ENCODE results near the gene MAP2K5.
A peak's percentile ranks its signal among the peaks of the same experiment; 100 is the strongest.

The MAP2K5 gene

DNA sequence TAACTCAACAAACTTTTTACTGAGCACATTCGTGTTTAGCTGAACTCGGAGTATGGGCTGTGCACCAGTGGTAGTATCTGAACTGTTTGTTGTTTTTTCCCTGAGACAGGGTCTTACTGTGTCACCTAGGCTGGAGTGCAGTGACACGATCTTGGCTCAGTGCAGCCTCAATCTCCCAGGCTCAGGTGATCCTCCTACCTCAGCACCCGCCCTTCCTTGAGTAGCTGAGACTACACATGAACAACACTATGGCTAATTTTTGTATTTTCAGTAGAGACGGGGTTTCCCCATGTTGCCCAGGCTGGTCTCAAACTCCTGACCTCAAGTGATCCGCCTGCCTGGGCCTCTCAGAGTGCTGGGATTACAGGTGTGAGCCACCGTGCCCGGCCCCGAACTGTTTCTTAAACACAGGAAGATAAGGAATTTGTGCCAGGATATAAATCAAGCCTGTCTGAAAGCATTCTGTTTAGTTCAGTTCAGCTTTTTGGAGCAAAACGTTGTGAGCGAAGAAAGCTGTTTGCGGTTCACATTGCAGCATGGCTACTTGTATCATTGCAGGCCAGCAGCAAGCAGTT lies 242.4 kb downstream of the MAP2K5 start:
- Mint-ChIP-seq H3K36me3 (no peaks in the 10 kb centered on the region), H3K9me3 (no peaks in the 10 kb centered on the region), H3K4me3 (no peak overlapping the region), H3K4me1 (peaks cover 12% of the 10 kb centered on the region), H3K27ac (peak overlapping the region; percentile 1)
- ATAC-seq (no peak), DNase-seq (ENCODE audit: low spot score in 2 of 2) (no peak)

DNA sequence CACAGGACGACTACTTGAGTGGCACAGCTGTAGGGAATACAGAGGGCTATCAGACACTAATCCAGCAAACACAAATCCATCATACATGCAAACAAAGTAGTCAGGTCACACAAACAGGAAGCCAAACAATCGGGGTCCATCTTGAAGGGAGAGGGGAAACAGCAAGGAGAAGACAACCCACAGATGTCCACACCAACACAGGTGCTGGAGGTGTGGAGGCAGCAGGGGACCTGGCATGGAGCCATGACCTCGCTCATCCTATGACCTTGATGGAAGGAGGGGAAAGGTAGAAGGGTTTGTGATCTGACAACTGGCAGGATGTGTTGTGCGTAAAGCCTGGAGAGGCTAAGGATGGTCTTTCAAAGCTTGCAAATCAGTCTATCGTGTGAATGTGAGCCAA lies 242.9 kb downstream of the MAP2K5 start:
- no peak for ATAC-seq
- H3K27ac Mint-ChIP-seq: peak overlapping the region; percentile 1
- DNase-seq (ENCODE audit: low spot score in 2 of 2): no peak
- peaks cover 12% of the 10 kb centered on the region for H3K4me1 Mint-ChIP-seq
- no peak overlapping the region for H3K4me3 Mint-ChIP-seq
- no peaks in the 10 kb centered on the region for H3K9me3 Mint-ChIP-seq
- no peaks in the 10 kb centered on the region for H3K36me3 Mint-ChIP-seq

DNA sequence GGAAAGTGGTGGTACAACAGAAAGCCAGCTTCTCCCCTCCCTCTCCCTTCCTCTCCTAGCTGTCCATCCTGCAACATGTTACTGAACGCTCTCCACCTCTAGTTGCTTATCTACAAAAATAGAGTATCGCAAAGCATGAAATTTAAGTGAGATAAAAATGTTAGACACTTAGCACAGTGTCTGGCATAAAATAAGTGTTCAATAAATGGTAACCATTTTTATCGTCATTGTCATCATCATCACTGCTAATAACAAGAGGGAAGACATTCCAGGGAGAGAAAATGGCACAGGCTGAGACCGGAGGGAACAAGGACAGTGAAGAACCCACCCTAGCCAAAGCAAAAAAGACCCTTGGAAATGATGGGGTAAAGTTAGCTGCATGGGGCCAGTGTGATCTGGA lies 244.1 kb downstream of the MAP2K5 start:
- Mint-ChIP-seq H3K36me3 (no peaks in the 10 kb centered on the region), H3K27ac (no peak overlapping the region), H3K4me1 (peaks cover 12% of the 10 kb centered on the region), H3K9me3 (no peaks in the 10 kb centered on the region), H3K4me3 (no peak overlapping the region)
- DNase-seq (ENCODE audit: low spot score in 2 of 2): no peak
- no peak for ATAC-seq

GRCh38 chr15:67788986-67789385 lies 246.5 kb downstream of the MAP2K5 start:
- Mint-ChIP-seq H3K4me3 (no peak overlapping the region), H3K36me3 (no peaks in the 10 kb centered on the region), H3K9me3 (no peaks in the 10 kb centered on the region), H3K4me1 (peaks cover 6% of the 10 kb centered on the region), H3K27ac (no peak overlapping the region)
- no peak for ATAC-seq
- DNase-seq (ENCODE audit: low spot score in 2 of 2): no peak

DNA sequence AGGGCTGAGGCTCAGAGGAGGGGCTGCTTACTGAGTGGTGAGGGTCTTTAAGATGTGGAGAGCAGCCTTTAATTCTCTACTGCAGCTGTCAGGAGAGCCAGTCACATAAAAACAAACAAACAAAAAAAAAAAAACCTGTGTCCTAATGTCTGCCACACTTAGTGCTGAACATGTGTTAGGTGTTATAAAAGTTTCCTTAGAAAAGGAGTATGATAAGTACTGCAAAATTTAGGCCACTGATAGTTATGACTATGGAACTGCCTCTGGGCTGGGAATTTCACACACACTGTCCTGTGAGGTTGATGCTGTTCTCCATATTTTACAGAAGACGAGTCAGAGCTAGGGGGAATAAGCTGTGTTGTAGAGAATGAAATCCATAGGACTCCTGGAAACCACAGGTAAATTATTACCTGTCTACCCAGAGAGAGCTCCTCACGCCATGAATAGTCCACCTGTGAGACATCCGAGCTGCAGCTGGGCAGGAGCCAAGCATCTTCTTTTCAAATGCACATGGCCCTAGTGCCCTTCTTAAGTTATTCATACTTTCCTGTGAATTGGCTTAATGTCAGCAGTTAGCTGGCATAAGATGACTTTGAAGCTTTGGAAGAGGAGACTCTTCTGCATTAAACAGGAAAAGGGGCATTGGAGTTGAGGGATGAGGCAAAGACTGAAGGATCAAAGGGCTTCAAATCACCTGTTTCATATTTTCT lies 248.3 kb downstream of the MAP2K5 start:
- Mint-ChIP-seq H3K9me3 (no peaks in the 10 kb centered on the region), H3K27ac (no peak overlapping the region), H3K4me1 (no peaks in the 10 kb centered on the region), H3K4me3 (no peak overlapping the region), H3K36me3 (no peaks in the 10 kb centered on the region)
- DNase-seq (ENCODE audit: low spot score in 2 of 2): no peak
- no peak for ATAC-seq

DNA sequence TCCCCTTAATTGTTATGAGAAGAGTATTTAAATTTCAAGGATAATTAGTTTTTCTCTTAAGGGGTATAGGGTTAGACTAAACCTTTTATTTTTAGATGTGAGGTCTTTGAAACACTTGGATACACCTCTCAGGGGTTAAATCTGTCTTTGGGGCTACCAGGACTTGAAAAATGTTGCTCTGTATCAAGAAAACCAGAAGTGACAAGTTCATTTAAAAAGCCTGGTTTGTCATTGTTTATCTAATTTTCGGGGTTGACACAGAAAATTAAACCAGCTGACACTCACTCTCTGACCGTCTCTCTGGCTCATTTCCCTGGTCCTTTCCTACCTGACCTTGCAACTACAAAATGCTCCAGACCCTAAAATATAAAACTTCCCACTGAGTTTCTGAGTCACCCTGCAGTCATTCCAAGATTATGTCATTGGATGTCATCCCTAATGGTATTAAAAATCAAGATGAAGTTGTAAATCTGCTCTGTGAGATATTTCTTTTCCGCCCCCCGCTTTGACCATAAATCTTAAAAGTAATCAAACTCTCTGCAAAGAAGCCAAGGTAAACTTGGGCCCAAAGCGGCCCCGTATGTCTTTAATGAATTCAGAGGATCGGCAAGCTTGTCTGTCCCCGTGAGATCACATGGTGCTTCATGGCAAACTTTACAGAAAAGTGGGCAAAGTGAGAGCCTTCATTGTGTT lies 249.9 kb downstream of the MAP2K5 start:
- DNase-seq (ENCODE audit: low spot score in 2 of 2) (no peak), ATAC-seq (no peak)
- no peaks in the 10 kb centered on the region for H3K9me3 Mint-ChIP-seq
- no peak overlapping the region for H3K27ac Mint-ChIP-seq
- H3K4me1 Mint-ChIP-seq: no peaks in the 10 kb centered on the region
- H3K36me3 Mint-ChIP-seq: no peaks in the 10 kb centered on the region
- H3K4me3 Mint-ChIP-seq: no peak overlapping the region

- H3K27ac Mint-ChIP-seq: no peak overlapping the region
- no peak overlapping the region for H3K4me3 Mint-ChIP-seq
- no peaks in the 10 kb centered on the region for H3K36me3 Mint-ChIP-seq
- H3K9me3 Mint-ChIP-seq: no peaks in the 10 kb centered on the region
- ATAC-seq: peak; percentile 57
- no peak for DNase-seq (ENCODE audit: low spot score in 2 of 2)
- H3K4me1 Mint-ChIP-seq: no peaks in the 10 kb centered on the region
Observed at GRCh38 chr15:67794832-67795574, 252.5 kb downstream of the MAP2K5 start.

DNA sequence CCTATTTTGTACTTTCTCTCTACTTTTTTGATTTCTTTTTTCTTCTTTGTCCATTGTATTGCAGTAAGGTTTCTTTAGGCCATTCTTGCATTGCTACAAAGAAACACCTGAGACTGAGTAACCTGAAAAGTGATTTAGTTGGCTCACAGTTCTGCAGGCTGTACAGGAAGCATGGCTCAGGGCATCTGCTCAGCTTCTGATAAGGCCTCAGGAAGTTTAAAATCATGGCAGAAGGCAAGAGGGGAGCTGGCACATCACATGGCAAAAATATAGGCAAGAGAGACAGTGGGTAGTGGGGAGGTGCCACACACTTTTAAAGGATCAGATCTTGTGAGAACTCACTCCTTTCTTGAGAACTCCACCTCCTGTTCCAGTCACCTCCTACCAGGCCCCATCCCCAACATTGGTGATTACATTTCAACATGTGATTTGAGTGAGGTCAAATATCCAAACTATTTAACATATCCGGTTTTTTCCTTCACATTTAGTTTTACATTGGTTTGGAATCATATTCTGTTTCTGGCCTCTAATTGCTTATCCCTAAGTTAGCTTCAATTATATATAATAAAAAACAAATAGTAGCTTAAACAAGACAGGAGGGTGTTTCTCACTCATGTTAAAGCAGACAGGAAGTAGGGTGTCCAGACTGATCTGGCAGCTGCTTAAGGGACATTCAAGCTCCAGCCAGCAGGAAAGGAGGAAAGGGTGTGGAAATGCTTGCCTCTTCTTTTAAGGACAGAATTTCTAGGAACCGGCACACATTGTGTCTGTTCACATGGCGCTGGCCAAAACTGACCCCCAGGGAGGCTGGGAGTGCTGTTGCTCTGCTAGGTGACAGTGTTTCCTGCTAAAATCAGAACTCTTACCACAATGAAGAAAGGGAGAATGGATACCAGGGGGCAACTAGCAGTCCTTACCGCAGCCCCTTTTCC lies 254.0 kb downstream of the MAP2K5 start:
- ATAC-seq (no peak), DNase-seq (ENCODE audit: low spot score in 2 of 2) (no peak)
- Mint-ChIP-seq H3K27ac (no peak overlapping the region), H3K4me3 (no peak overlapping the region), H3K36me3 (no peaks in the 10 kb centered on the region), H3K4me1 (no peaks in the 10 kb centered on the region), H3K9me3 (no peaks in the 10 kb centered on the region)

GRCh38 chr15:67799801-67800205 lies 257.3 kb downstream of the MAP2K5 start:
- H3K4me1 Mint-ChIP-seq: no peaks in the 10 kb centered on the region

DNA sequence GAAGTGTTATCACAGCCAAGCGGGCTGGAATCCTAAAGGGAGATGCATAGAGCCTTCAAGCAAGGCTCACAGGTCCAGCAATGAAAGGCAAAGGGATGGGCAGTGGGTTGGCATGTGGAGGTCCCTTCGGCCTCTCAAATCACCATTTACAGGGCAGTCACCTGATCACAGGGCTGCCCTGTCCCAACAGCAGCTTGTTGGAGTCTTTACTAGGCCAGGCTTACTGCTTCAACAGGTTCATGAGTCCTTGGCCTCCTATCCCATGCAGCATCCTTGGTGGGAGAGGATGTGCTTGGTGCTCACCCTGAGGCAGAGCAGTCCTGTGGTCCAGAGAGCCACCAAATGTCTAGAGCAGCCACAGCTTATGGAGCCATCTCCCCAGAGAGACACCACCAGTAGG lies 258.6 kb downstream of the MAP2K5 start:
- DNase-seq (ENCODE audit: low spot score in 2 of 2) (no peak), ATAC-seq (no peak)
- H3K27ac Mint-ChIP-seq: no peak overlapping the region
- no peaks in the 10 kb centered on the region for H3K4me1 Mint-ChIP-seq
- no peaks in the 10 kb centered on the region for H3K36me3 Mint-ChIP-seq
- H3K4me3 Mint-ChIP-seq: no peak overlapping the region
- H3K9me3 Mint-ChIP-seq: no peaks in the 10 kb centered on the region

More at GRCh38 chr15:67799801-67800205, 257.3 kb downstream of the MAP2K5 start:
- no peaks in the 10 kb centered on the region for H3K9me3 Mint-ChIP-seq
- ATAC-seq (no peak), DNase-seq (ENCODE audit: low spot score in 2 of 2) (no peak)
- no peaks in the 10 kb centered on the region for H3K36me3 Mint-ChIP-seq
- H3K27ac Mint-ChIP-seq: no peak overlapping the region
- no peak overlapping the region for H3K4me3 Mint-ChIP-seq

GRCh38 chr15:67801926-67802914 lies 259.7 kb downstream of the MAP2K5 start:
- ATAC-seq (no peak), DNase-seq (ENCODE audit: low spot score in 2 of 2) (no peak)
- Mint-ChIP-seq H3K9me3 (no peaks in the 10 kb centered on the region), H3K27ac (no peak overlapping the region), H3K4me3 (no peak overlapping the region), H3K4me1 (no peaks in the 10 kb centered on the region), H3K36me3 (no peaks in the 10 kb centered on the region)

GRCh38 chr15:67803299-67803698 lies 260.8 kb downstream of the MAP2K5 start:
- ATAC-seq (no peak), DNase-seq (ENCODE audit: low spot score in 2 of 2) (no peak)
- H3K36me3 Mint-ChIP-seq: peaks cover 7% of the 10 kb centered on the region
- no peaks in the 10 kb centered on the region for H3K4me1 Mint-ChIP-seq
- no peak overlapping the region for H3K27ac Mint-ChIP-seq
- no peaks in the 10 kb centered on the region for H3K9me3 Mint-ChIP-seq
- no peak overlapping the region for H3K4me3 Mint-ChIP-seq

- no peak for DNase-seq (ENCODE audit: low spot score in 2 of 2)
- Mint-ChIP-seq H3K9me3 (no peaks in the 10 kb centered on the region), H3K4me3 (no peak overlapping the region), H3K27ac (no peak overlapping the region), H3K36me3 (peaks cover 7% of the 10 kb centered on the region), H3K4me1 (no peaks in the 10 kb centered on the region)
- ATAC-seq: peak; percentile 16
Observed at GRCh38 chr15:67803996-67804843, 261.7 kb downstream of the MAP2K5 start.
